GM15510 (cell line): ENCODE measurements around the gene GRIFIN.

Experiments
- POLR2A ChIP-seq: IDR thresholded peaks from 3 replicates; pipeline ENCODE4 v1.6.1; 2011; ENCODE audit warnings: borderline replicate concordance; ENCODE audit not compliant: insufficient read length; ENCODE audit errors: extremely low read depth

The GRIFIN gene

DNA sequence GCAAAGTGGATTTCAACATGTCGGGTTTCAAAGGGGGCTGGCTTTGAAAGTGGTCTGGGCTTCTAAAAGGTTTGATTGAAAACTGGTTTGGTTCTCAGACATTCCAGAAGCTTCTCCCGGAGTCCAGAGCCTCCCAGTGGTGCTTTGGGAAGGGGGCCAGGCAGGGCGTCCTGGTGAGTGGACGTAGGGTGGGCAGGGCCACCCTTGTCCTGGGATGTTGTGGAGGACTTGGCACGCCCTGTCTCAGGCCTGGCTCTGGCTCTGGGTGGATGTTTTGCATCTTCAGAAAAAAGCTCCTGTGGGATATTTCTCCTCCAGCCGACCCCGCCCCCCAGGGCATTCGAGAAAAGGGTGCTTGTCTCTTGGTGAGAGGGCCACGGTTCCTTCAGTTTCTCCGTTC lies 31.2 kb downstream of the GRIFIN start:
- TF ChIP-seq POLR2A = no peak

- no peak for TF ChIP-seq POLR2A
These were observed 31.7 kb downstream of the GRIFIN start for GRCh38 chr7:2444476-2444875.

- TF ChIP-seq POLR2A = no peak
These were observed 32.7 kb downstream of the GRIFIN start for GRCh38 chr7:2443491-2443890.

DNA sequence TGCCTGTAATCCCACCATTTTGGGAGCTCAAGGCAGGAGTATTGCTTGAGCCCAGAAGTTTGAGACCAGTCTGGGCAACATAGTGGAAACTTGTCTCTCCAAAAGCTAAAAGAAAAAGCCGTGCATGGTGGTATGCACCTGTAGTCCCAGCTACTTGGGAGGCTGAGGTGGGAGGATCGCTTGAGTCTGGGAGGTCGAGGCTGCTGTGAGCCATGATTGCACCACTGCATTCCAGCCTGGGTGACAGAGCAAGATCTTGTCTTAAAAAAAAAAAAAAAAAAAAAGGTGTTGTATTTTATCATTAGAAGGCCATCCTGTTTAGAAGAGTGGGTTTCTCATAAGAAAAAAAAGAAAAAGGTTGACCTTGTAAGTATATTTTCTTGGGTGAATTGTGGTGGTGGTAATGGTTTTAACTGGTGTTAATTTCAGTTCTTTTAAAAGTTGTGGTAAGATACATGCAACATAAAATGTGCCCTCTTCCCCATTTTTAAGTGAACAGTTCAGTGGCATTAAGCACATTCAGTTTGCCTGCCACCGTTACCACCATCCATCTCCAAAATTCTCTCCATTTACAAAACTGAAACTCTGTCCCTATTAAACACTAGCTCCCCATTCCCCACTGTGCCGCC lies 34.7 kb downstream of the GRIFIN start:
- TF ChIP-seq POLR2A = no peak

DNA sequence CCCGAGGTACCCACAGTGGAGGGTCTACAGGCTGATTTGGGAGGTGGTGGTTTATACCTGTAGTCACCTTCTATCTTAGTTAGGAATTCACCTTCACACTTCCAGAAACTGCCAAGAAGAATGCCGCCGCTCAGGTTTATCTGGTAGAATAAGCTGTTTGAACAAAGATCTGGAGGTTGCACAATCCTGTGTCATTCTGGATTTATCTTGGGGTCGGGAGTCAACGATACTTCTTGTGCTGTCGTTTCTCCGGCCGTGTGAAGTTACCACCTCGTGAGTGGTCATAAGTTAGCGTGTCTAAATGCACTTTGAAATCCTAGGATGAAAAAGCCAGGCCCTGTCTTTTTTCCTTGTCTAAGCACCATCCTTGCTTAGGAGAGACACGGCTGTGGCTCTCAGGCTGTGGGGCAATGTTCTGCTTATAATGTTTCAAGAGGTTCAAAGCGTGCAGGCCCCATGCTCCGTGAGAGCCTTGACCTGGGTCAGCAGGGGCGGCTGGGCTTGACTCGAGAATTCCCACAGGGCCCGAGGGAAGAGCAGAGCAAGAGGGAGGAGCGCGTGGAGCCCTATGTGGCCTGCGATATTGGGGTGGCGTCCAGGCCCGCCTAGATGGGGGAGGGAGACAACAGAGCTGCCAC lies 35.5 kb downstream of the GRIFIN start:
- TF ChIP-seq POLR2A = no peak

GRCh38 chr7:2438775-2439174 lies 37.4 kb downstream of the GRIFIN start:
- no peak for TF ChIP-seq POLR2A

DNA sequence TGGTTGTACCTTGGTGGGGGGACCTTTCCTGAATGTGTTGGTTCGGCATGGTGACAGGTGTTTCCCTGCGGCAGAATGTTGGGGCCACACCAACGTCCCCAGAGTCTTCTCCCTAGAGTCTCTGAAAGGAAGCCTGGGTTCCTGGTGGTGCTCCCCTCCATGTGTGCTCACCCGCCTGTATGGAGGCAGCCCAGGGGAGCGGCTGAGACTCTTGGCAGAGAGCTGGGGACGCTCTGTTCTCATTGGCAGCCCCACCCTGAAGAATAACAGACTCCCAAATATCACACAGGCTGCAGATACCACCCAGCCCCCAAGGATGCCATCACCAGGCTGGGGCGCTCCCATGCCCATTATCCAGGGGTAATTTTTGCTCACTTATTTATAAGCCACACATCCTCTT lies 38.0 kb downstream of the GRIFIN start:
- no peak for TF ChIP-seq POLR2A

- TF ChIP-seq POLR2A = no peak
These were observed 38.6 kb downstream of the GRIFIN start for GRCh38 chr7:2437537-2438148.

- no peak for TF ChIP-seq POLR2A
These were observed 39.1 kb downstream of the GRIFIN start for GRCh38 chr7:2437136-2437535.

- TF ChIP-seq POLR2A = no peak
These were observed 39.7 kb downstream of the GRIFIN start for GRCh38 chr7:2436341-2437104.

GRCh38 chr7:2435146-2435545 lies 41.1 kb downstream of the GRIFIN start:
- no peak for TF ChIP-seq POLR2A

GRCh38 chr7:2433713-2434550 lies 42.3 kb downstream of the GRIFIN start:
- no peak for TF ChIP-seq POLR2A

DNA sequence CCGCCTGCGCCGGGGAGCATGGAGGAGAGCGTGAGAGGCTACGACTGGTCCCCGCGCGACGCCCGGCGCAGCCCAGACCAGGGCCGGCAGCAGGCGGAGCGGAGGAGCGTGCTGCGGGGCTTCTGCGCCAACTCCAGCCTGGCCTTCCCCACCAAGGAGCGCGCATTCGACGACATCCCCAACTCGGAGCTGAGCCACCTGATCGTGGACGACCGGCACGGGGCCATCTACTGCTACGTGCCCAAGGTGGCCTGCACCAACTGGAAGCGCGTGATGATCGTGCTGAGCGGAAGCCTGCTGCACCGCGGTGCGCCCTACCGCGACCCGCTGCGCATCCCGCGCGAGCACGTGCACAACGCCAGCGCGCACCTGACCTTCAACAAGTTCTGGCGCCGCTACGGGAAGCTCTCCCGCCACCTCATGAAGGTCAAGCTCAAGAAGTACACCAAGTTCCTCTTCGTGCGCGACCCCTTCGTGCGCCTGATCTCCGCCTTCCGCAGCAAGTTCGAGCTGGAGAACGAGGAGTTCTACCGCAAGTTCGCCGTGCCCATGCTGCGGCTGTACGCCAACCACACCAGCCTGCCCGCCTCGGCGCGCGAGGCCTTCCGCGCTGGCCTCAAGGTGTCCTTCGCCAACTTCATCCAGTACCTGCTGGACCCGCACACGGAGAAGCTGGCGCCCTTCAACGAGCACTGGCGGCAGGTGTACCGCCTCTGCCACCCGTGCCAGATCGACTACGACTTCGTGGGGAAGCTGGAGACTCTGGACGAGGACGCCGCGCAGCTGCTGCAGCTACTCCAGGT lies 43.1 kb downstream of the GRIFIN start:
- TF ChIP-seq POLR2A = no peak
